WTC11 (cell line): Measurements from ENCODE around the gene SSH3. TPM values are rescaled to one million over a fixed set of nuclear protein-coding genes. Genes with fewer than 3 reads are reported as not detected.

Source experiments
- AFF4 ChIP-seq: sonication (generic); formaldehyde crosslinking; IDR thresholded peaks from 2 replicates; pipeline ENCODE4 v1.8.1; 2023; ENCODE audit warnings: mild to moderate bottlenecking, missing genetic modification reagents, borderline replicate concordance
- CREB1 ChIP-seq: sonication (generic); formaldehyde crosslinking; IDR thresholded peaks from 2 replicates; pipeline ENCODE4 v1.8.0; 2023; ENCODE audit warnings: mild to moderate bottlenecking, missing genetic modification reagents
- E2F5 ChIP-seq: sonication (generic); formaldehyde crosslinking; IDR thresholded peaks from 2 replicates; pipeline ENCODE4 v1.8.1; 2022; ENCODE audit warnings: mild to moderate bottlenecking, moderate library complexity, missing genetic modification reagents
- FOXK1 ChIP-seq: sonication (generic); formaldehyde crosslinking; IDR thresholded peaks from 2 replicates; pipeline ENCODE4 v1.8.0; 2022; ENCODE audit warnings: mild to moderate bottlenecking, moderate library complexity, missing genetic modification reagents
- IRF2 ChIP-seq: sonication (generic); formaldehyde crosslinking; IDR thresholded peaks from 2 replicates; pipeline ENCODE4 v1.8.0; 2022; ENCODE audit warnings: low read depth, missing genetic modification reagents, borderline replicate concordance
- NR2C2 ChIP-seq: sonication (generic); formaldehyde crosslinking; IDR thresholded peaks from 2 replicates; pipeline ENCODE4 v1.8.0; 2022; ENCODE audit warnings: mild to moderate bottlenecking, missing genetic modification reagents
- NR3C1 ChIP-seq: sonication (generic); formaldehyde crosslinking; conservative IDR thresholded peaks from 2 replicates; pipeline ENCODE4 v1.8.1; 2023; ENCODE audit warnings: low read depth, mild to moderate bottlenecking, missing genetic modification reagents
- RELA ChIP-seq: sonication (generic); formaldehyde crosslinking; IDR thresholded peaks from 2 replicates; pipeline ENCODE4 v1.8.1; 2022; ENCODE audit warnings: missing genetic modification reagents, mild to moderate bottlenecking, borderline replicate concordance
- RORB ChIP-seq: fragments of 250-450 bp; sonication (Bioruptor Pico); IDR thresholded peaks from 2 replicates; pipeline ENCODE4 v1.9.0; 2021; ENCODE audit warnings: mild to moderate bottlenecking
- SMAD4 ChIP-seq: sonication (generic); formaldehyde crosslinking; IDR thresholded peaks from 2 replicates; pipeline ENCODE4 v1.8.0; 2022; ENCODE audit warnings: mild to moderate bottlenecking, missing genetic modification reagents
- TCF7 ChIP-seq: sonication (generic); formaldehyde crosslinking; IDR thresholded peaks from 2 replicates; pipeline ENCODE4 v1.8.0; 2022; ENCODE audit warnings: mild to moderate bottlenecking, low read depth, missing genetic modification reagents, moderate library complexity
- ZNF317 ChIP-seq: sonication (generic); formaldehyde crosslinking; IDR thresholded peaks from 2 replicates; pipeline ENCODE4 v1.8.1; 2023; ENCODE audit warnings: low read depth, mild to moderate bottlenecking, moderate library complexity, missing genetic modification reagents, borderline replicate concordance
- ZNF671 ChIP-seq: fragments of 250-450 bp; sonication (Bioruptor Pico); IDR thresholded peaks from 2 replicates; pipeline ENCODE4 v1.8.0; 2021; ENCODE audit warnings: mild to moderate bottlenecking
- ZSCAN18 ChIP-seq: fragments of 250-450 bp; sonication (Bioruptor Pico); IDR thresholded peaks from 2 replicates; pipeline ENCODE4 v2.1.2; 2022; ENCODE audit warnings: mild to moderate bottlenecking, moderate library complexity
- total RNA-seq: library from RNA; stranded (reverse); gene quantifications from 3 replicates; pipeline ENCODE4 v1.2.3, GENCODE V29; 2021
- TF ChIP-seq, protein P1 (sequence below): sonication (generic); formaldehyde crosslinking; IDR thresholded peaks from 2 replicates; pipeline ENCODE4 v1.8.0; 2023; ENCODE audit warnings: mild to moderate bottlenecking, missing genetic modification reagents
- TF ChIP-seq, protein P2 (sequence below): sonication (generic); formaldehyde crosslinking; IDR thresholded peaks from 2 replicates; pipeline ENCODE4 v1.8.1; 2023; ENCODE audit warnings: mild to moderate bottlenecking, missing genetic modification reagents, moderate library complexity
- TF ChIP-seq, protein P3 (sequence below): fragments of 250-450 bp; sonication (Bioruptor Pico); IDR thresholded peaks from 2 replicates; pipeline ENCODE4 v1.9.0; 2021; ENCODE audit warnings: mild to moderate bottlenecking
- TF ChIP-seq, protein P4 (sequence below): sonication (generic); formaldehyde crosslinking; IDR thresholded peaks from 2 replicates; pipeline ENCODE4 v1.8.0; 2022; ENCODE audit warnings: missing genetic modification reagents
- TF ChIP-seq, protein P5 (sequence below): fragments of 250-450 bp; sonication (Bioruptor Pico); conservative IDR thresholded peaks from 2 replicates; pipeline ENCODE4 v1.9.0; 2021; ENCODE audit warnings: mild to moderate bottlenecking

SSH3 gene
- total RNA-seq, 1 experiment from 2014 or later: 42.3 TPM

DNA sequence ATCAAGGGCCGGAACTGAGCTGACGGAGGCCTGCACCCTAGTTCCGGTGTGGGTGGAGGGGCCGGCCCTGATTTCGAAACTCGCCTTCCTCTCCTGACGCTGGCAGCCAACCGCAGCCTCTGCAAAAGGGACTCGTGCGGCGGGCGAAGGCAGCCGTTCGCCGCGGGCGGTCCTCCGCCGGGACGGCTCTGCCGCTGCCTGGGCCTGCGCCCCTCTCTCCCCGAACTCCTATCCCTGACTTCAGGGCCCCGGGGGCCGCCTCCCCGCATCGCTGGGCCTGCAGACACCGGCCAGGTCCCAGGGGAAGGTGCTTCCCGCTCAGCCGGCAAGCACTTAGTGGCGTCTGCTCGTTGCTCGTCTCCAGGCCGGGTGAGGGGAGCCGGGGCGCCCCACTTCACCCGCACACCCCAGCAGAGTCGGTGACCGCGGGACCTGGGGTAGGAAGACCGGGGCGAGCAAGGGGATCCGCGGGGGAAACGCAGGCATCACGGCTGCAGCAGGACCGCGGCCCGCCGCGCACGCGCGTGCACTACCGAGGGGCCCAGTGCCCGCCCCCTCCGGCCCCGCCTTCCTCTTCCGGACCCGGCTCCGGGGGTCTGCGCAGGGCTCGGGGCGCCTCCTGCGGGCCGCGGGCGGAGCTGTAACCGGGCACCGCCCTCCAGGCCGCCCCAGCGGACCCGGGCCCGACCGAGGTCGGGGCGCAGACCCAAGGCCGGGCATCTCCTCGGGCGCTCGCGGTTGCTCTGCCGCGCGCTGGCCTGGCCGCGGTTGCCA lies 14.7 kb upstream of the SSH3 start (continued):
- TF ChIP-seq TCF7 (CRISPR knock-in tag) (no peak), FOXK1 (CRISPR knock-in tag) (peak; percentile 43; the same call in 1 of the 2 replicates), IRF2 (CRISPR knock-in tag) (no peak), RORB (CRISPR knock-in tag) (no peak), E2F5 (no peak; the same call in 1 of the 2 replicates), NR2C2 (CRISPR knock-in tag) (no peak), AFF4 (0 out of 2 replicates have a peak, but pooled peaks have one; percentile 74), SMAD4 (CRISPR knock-in tag) (no peak), NR3C1 (CRISPR knock-in tag) (no peak), ZNF317 (CRISPR knock-in tag) (no peak), ZSCAN18 (CRISPR knock-in tag) (no peak), RELA (CRISPR knock-in tag) (no peak; the same call in 1 of the 2 replicates), CREB1 (CRISPR knock-in tag) (0 out of 2 replicates have a peak, but pooled peaks have one; percentile 49), ZNF671 (CRISPR knock-in tag) (no peak)
- TF ChIP-seq, protein P1, sequence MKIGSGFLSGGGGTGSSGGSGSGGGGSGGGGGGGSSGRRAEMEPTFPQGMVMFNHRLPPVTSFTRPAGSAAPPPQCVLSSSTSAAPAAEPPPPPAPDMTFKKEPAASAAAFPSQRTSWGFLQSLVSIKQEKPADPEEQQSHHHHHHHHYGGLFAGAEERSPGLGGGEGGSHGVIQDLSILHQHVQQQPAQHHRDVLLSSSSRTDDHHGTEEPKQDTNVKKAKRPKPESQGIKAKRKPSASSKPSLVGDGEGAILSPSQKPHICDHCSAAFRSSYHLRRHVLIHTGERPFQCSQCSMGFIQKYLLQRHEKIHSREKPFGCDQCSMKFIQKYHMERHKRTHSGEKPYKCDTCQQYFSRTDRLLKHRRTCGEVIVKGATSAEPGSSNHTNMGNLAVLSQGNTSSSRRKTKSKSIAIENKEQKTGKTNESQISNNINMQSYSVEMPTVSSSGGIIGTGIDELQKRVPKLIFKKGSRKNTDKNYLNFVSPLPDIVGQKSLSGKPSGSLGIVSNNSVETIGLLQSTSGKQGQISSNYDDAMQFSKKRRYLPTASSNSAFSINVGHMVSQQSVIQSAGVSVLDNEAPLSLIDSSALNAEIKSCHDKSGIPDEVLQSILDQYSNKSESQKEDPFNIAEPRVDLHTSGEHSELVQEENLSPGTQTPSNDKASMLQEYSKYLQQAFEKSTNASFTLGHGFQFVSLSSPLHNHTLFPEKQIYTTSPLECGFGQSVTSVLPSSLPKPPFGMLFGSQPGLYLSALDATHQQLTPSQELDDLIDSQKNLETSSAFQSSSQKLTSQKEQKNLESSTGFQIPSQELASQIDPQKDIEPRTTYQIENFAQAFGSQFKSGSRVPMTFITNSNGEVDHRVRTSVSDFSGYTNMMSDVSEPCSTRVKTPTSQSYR (CRISPR knock-in tag): no peak
- TF ChIP-seq, protein P2, sequence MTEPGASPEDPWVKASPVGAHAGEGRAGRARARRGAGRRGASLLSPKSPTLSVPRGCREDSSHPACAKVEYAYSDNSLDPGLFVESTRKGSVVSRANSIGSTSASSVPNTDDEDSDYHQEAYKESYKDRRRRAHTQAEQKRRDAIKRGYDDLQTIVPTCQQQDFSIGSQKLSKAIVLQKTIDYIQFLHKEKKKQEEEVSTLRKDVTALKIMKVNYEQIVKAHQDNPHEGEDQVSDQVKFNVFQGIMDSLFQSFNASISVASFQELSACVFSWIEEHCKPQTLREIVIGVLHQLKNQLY (CRISPR knock-in tag): no peak
- TF ChIP-seq, protein P3, sequence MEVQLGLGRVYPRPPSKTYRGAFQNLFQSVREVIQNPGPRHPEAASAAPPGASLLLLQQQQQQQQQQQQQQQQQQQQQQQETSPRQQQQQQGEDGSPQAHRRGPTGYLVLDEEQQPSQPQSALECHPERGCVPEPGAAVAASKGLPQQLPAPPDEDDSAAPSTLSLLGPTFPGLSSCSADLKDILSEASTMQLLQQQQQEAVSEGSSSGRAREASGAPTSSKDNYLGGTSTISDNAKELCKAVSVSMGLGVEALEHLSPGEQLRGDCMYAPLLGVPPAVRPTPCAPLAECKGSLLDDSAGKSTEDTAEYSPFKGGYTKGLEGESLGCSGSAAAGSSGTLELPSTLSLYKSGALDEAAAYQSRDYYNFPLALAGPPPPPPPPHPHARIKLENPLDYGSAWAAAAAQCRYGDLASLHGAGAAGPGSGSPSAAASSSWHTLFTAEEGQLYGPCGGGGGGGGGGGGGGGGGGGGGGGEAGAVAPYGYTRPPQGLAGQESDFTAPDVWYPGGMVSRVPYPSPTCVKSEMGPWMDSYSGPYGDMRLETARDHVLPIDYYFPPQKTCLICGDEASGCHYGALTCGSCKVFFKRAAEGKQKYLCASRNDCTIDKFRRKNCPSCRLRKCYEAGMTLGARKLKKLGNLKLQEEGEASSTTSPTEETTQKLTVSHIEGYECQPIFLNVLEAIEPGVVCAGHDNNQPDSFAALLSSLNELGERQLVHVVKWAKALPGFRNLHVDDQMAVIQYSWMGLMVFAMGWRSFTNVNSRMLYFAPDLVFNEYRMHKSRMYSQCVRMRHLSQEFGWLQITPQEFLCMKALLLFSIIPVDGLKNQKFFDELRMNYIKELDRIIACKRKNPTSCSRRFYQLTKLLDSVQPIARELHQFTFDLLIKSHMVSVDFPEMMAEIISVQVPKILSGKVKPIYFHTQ (CRISPR knock-in tag): no peak
- TF ChIP-seq, protein P4, sequence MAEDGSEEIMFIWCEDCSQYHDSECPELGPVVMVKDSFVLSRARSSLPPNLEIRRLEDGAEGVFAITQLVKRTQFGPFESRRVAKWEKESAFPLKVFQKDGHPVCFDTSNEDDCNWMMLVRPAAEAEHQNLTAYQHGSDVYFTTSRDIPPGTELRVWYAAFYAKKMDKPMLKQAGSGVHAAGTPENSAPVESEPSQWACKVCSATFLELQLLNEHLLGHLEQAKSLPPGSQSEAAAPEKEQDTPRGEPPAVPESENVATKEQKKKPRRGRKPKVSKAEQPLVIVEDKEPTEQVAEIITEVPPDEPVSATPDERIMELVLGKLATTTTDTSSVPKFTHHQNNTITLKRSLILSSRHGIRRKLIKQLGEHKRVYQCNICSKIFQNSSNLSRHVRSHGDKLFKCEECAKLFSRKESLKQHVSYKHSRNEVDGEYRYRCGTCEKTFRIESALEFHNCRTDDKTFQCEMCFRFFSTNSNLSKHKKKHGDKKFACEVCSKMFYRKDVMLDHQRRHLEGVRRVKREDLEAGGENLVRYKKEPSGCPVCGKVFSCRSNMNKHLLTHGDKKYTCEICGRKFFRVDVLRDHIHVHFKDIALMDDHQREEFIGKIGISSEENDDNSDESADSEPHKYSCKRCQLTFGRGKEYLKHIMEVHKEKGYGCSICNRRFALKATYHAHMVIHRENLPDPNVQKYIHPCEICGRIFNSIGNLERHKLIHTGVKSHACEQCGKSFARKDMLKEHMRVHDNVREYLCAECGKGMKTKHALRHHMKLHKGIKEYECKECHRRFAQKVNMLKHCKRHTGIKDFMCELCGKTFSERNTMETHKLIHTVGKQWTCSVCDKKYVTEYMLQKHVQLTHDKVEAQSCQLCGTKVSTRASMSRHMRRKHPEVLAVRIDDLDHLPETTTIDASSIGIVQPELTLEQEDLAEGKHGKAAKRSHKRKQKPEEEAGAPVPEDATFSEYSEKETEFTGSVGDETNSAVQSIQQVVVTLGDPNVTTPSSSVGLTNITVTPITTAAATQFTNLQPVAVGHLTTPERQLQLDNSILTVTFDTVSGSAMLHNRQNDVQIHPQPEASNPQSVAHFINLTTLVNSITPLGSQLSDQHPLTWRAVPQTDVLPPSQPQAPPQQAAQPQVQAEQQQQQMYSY (CRISPR knock-in tag): no peak
- TF ChIP-seq, protein P5, sequence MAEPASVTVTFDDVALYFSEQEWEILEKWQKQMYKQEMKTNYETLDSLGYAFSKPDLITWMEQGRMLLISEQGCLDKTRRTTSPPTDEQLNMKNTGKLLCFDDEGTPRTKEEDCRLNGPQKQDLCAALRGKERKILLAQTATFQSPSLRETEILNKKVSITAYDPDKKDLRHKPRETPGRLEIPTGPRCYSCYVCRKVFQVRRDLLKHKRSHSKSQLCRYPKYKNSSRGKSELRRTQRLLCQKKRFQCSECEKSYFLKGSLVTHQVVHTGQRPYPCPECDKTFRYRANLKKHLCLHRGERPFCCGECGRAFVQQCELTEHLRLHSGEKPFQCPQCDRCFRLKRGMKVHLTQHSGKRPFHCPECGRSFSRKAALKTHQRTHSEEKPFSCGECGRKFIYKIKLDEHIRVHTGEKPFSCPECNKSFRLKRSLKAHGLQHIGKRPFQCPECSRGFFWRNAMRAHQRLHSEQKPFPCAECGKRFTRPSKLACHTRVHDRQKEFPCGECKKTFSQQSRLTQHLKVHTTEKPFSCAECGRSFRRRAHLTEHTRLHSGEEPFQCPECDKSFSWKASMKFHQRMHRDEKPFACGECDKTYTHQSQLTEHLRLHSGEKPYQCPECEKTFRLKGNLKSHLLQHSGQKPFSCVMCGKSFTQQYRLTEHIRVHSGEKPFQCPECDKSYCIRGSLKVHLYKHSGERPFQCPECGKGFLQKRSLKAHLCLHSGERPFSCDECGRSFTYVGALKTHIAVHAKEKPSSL: no peak
